Measurements from ENCODE around the gene PCED1B.

PCED1B gene

DNA sequence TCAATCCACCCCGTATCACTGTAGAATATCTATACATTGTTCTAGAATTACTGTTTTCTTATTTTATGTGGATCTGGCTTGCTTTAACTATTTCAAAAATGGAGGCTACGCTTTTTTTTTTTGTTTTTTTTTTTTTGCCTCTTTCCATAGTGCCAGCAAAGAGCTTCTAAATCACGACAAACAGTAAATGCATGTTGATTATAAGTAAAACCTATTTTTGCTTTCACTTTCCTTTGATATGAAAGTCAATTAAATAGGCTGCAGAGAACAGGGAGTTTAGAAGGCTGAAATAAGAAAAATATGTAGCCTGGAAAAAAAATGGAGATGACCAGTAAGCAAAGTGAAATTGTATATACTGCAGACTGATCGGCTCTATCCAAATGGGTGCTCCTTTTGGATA, 112.6 kb downstream of the PCED1B start:
- no peak for TF ChIP-seq EGR1 (IDR thresholded peaks at IDR 0.05)
- TF ChIP-seq ZBTB7A (IDR thresholded peaks at IDR 0.05; ENCODE audit: low read depth), result no peak
- no peak for TF ChIP-seq EP300 (IDR thresholded peaks at IDR 0.05; ENCODE audit: borderline replicate concordance)
- TF ChIP-seq, protein P1, sequence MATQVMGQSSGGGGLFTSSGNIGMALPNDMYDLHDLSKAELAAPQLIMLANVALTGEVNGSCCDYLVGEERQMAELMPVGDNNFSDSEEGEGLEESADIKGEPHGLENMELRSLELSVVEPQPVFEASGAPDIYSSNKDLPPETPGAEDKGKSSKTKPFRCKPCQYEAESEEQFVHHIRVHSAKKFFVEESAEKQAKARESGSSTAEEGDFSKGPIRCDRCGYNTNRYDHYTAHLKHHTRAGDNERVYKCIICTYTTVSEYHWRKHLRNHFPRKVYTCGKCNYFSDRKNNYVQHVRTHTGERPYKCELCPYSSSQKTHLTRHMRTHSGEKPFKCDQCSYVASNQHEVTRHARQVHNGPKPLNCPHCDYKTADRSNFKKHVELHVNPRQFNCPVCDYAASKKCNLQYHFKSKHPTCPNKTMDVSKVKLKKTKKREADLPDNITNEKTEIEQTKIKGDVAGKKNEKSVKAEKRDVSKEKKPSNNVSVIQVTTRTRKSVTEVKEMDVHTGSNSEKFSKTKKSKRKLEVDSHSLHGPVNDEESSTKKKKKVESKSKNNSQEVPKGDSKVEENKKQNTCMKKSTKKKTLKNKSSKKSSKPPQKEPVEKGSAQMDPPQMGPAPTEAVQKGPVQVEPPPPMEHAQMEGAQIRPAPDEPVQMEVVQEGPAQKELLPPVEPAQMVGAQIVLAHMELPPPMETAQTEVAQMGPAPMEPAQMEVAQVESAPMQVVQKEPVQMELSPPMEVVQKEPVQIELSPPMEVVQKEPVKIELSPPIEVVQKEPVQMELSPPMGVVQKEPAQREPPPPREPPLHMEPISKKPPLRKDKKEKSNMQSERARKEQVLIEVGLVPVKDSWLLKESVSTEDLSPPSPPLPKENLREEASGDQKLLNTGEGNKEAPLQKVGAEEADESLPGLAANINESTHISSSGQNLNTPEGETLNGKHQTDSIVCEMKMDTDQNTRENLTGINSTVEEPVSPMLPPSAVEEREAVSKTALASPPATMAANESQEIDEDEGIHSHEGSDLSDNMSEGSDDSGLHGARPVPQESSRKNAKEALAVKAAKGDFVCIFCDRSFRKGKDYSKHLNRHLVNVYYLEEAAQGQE (IDR thresholded peaks at IDR 0.05; ENCODE audit: low read depth), result no peak
- no peak for TF ChIP-seq FOXM1 (IDR thresholded peaks at IDR 0.05; ENCODE audit: borderline replicate concordance, low read depth)
- TF ChIP-seq RAD21 (IDR thresholded peaks at IDR 0.05; ENCODE audit: low read depth), result no peak
- TF ChIP-seq, protein P2, sequence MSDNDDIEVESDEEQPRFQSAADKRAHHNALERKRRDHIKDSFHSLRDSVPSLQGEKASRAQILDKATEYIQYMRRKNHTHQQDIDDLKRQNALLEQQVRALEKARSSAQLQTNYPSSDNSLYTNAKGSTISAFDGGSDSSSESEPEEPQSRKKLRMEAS (IDR thresholded peaks at IDR 0.05), result no peak
- no peak for TF ChIP-seq TCF12 (IDR thresholded peaks at IDR 0.05; ENCODE audit: low read depth)
- TF ChIP-seq TAF1 (IDR thresholded peaks at IDR 0.05; ENCODE audit: low read depth), result no peak
- no peak for TF ChIP-seq TEAD4 (IDR thresholded peaks at IDR 0.05)
- no peak for TF ChIP-seq YY1 (IDR thresholded peaks at IDR 0.05; ENCODE audit: low read depth)
- TF ChIP-seq CEBPB (IDR thresholded peaks at IDR 0.05), result no peak
- TF ChIP-seq, protein P3, sequence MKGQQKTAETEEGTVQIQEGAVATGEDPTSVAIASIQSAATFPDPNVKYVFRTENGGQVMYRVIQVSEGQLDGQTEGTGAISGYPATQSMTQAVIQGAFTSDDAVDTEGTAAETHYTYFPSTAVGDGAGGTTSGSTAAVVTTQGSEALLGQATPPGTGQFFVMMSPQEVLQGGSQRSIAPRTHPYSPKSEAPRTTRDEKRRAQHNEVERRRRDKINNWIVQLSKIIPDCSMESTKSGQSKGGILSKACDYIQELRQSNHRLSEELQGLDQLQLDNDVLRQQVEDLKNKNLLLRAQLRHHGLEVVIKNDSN (IDR thresholded peaks at IDR 0.05), result no peak
- TF ChIP-seq CREB1 (IDR thresholded peaks at IDR 0.05; ENCODE audit: low read depth), result no peak
- TF ChIP-seq NFIC (IDR thresholded peaks at IDR 0.05), result no peak

DNA sequence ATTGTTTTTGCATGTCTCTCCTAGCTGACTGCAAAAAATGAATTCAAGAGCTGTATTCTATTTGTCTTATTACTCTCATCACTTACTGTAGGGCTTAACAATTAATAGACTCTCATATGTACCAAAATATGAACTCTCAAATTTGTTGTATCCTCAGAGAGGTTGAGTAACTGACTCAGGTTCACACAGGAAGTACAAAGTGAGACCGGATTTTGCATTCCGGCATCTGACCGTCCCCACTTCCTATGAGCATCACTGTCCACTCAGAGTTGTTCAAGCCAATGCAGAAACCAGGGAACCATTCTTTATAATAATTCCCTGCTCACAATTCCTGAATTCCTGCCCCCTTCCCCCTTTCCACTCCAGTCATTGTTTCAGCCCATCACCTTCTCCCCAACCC, 113.6 kb downstream of the PCED1B start:
- TF ChIP-seq CEBPB (IDR thresholded peaks at IDR 0.05), result no peak
- TF ChIP-seq FOXM1 (IDR thresholded peaks at IDR 0.05; ENCODE audit: borderline replicate concordance, low read depth), result no peak
- TF ChIP-seq TCF12 (IDR thresholded peaks at IDR 0.05; ENCODE audit: low read depth), result no peak
- TF ChIP-seq, protein P1 (IDR thresholded peaks at IDR 0.05; ENCODE audit: low read depth), result no peak
- TF ChIP-seq, protein P3 (IDR thresholded peaks at IDR 0.05), result no peak
- TF ChIP-seq NFIC (IDR thresholded peaks at IDR 0.05), result no peak
- TF ChIP-seq, protein P2 (IDR thresholded peaks at IDR 0.05), result no peak
- no peak for TF ChIP-seq EGR1 (IDR thresholded peaks at IDR 0.05)
- no peak for TF ChIP-seq YY1 (IDR thresholded peaks at IDR 0.05; ENCODE audit: low read depth)
- no peak for TF ChIP-seq RAD21 (IDR thresholded peaks at IDR 0.05; ENCODE audit: low read depth)
- TF ChIP-seq TAF1 (IDR thresholded peaks at IDR 0.05; ENCODE audit: low read depth), result no peak
- TF ChIP-seq TEAD4 (IDR thresholded peaks at IDR 0.05), result no peak
- no peak for TF ChIP-seq EP300 (IDR thresholded peaks at IDR 0.05; ENCODE audit: borderline replicate concordance)
- no peak for TF ChIP-seq ZBTB7A (IDR thresholded peaks at IDR 0.05; ENCODE audit: low read depth)
- TF ChIP-seq CREB1 (IDR thresholded peaks at IDR 0.05; ENCODE audit: low read depth), result no peak

DNA sequence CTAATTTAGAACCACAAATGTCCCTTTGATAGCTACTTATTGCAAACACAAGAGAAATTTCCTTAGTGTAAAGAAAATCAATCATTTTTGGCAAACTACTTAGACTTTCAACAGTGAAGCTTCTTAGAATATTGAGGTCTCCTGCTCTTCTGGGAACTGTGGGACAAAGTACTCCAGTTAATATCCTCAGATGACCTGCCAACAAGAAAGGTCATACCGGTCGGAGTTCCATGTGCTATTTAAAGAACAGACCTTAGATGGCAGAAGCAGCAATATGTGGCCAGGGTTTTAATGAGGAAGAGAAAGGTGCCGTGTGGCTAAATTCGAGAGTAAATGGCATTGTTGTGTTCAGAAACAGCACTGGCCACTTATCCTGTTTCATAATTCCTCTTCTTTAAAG, 115.1 kb downstream of the PCED1B start:
- TF ChIP-seq ZBTB7A (IDR thresholded peaks at IDR 0.05; ENCODE audit: low read depth) (no peak), NFIC (IDR thresholded peaks at IDR 0.05) (no peak), TAF1 (IDR thresholded peaks at IDR 0.05; ENCODE audit: low read depth) (no peak)

DNA sequence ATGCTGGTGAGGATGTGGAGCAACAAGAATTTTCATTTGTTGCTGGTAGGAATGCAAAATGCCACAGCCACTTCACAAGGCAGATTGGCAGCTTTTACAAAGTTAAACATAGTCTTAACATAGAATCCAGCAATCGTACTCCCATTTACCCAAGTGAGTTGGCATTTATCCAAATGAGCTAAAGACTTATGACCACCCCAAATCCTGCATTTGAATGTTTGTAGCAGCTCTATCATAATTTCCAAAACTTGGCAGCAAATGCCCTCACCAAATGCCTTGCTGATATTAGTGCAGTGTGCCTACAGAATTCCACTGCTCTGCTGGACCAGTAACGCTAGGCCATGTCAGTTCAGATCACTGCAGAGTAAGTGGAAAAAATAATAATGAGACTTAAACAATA, 121.0 kb downstream of the PCED1B start:
- TF ChIP-seq FOXM1 (IDR thresholded peaks at IDR 0.05; ENCODE audit: borderline replicate concordance, low read depth) (no peak), CEBPB (IDR thresholded peaks at IDR 0.05) (no peak), ZBTB7A (IDR thresholded peaks at IDR 0.05; ENCODE audit: low read depth) (no peak), TEAD4 (IDR thresholded peaks at IDR 0.05) (no peak), CREB1 (IDR thresholded peaks at IDR 0.05; ENCODE audit: low read depth) (no peak), RAD21 (IDR thresholded peaks at IDR 0.05; ENCODE audit: low read depth) (no peak), EP300 (IDR thresholded peaks at IDR 0.05; ENCODE audit: borderline replicate concordance) (no peak), YY1 (IDR thresholded peaks at IDR 0.05; ENCODE audit: low read depth) (no peak), NFIC (IDR thresholded peaks at IDR 0.05) (no peak), TCF12 (IDR thresholded peaks at IDR 0.05; ENCODE audit: low read depth) (no peak)
- TF ChIP-seq, protein P2 (IDR thresholded peaks at IDR 0.05), result no peak
- TF ChIP-seq, protein P1 (IDR thresholded peaks at IDR 0.05; ENCODE audit: low read depth), result no peak
- TF ChIP-seq, protein P3 (IDR thresholded peaks at IDR 0.05), result no peak
